ENCODE results near the gene PRR5. TPM values are rescaled to one million over a fixed set of nuclear protein-coding genes. Genes with fewer than 3 reads are reported as not detected.
A peak's percentile ranks its signal among the peaks of the same experiment; 100 is the strongest.

PRR5 gene
- total and polyA plus RNA-seq, 2 of the 13 experiments (the other 11 are each of a cell fraction or from before 2014, with no cell fraction given) = 11.6 to 27.5 TPM

- TF ChIP-seq MYNN (CRISPR knock-in tag; IDR thresholded peaks at IDR 0.05; ENCODE audit: low read depth) = no peak
- TF ChIP-seq NR2F6 (IDR thresholded peaks at IDR 0.05) = peak; percentile 23; the same call in 1 of the 2 replicates
- TF ChIP-seq NR2F6 (CRISPR knock-in tag; IDR thresholded peaks at IDR 0.05) = peak; percentile 43; the same call in 1 of the 2 replicates
- TF ChIP-seq KLF11 (CRISPR knock-in tag; IDR thresholded peaks at IDR 0.05) = 0 out of 2 replicates have a peak, but pooled peaks have one; percentile 27
- peak; percentile 75 for TF ChIP-seq ZBTB21 (CRISPR knock-in tag; IDR thresholded peaks at IDR 0.05)
- TF ChIP-seq NFATC3 (CRISPR knock-in tag; IDR thresholded peaks at IDR 0.05) = no peak
- TF ChIP-seq RFX5 (IDR thresholded peaks at IDR 0.05; ENCODE audit: low read depth, low read length) = peak; percentile 57; the same call in 1 of the 2 replicates
- peak; percentile 75; the same call in 1 of the 2 replicates for TF ChIP-seq MAZ (IDR thresholded peaks at IDR 0.05; ENCODE audit: borderline replicate concordance, low read depth, low read length)
- 0 out of 2 replicates have a peak, but pooled peaks have one; percentile 43 for TF ChIP-seq MAZ (CRISPR knock-in tag; IDR thresholded peaks at IDR 0.05; ENCODE audit: low read depth)
- TF ChIP-seq SOX5 (CRISPR knock-in tag; IDR thresholded peaks at IDR 0.05; ENCODE audit: borderline replicate concordance) = 0 out of 2 replicates have a peak, but pooled peaks have one; percentile 28
- TF ChIP-seq LCORL (IDR thresholded peaks at IDR 0.05) = no peak
- no peak; the same call in 1 of the 2 replicates for TF ChIP-seq LCORL (CRISPR knock-in tag; IDR thresholded peaks at IDR 0.05)
- peak; percentile 72 for TF ChIP-seq SAP130 (CRISPR knock-in tag; IDR thresholded peaks at IDR 0.05; ENCODE audit: low read depth)
- TF ChIP-seq ZSCAN30 (CRISPR knock-in tag; IDR thresholded peaks at IDR 0.05) = no peak
- TF ChIP-seq NR2C2 (CRISPR knock-in tag; IDR thresholded peaks at IDR 0.05; ENCODE audit: borderline replicate concordance) = no peak
- no peak for TF ChIP-seq HOXA7 (CRISPR knock-in tag; IDR thresholded peaks at IDR 0.05)
- peak; percentile 50; the same call in 1 of the 2 replicates for TF ChIP-seq ARID5B (CRISPR knock-in tag; IDR thresholded peaks at IDR 0.05)
- TF ChIP-seq REL (CRISPR knock-in tag; conservative IDR thresholded peaks at IDR 0.05) = no peak
- TF ChIP-seq SPEN (CRISPR knock-in tag; IDR thresholded peaks at IDR 0.05; ENCODE audit: low read depth) = peak; percentile 33; the same call in 1 of the 2 replicates
- peak; percentile 64; the same call in 1 of the 2 replicates for TF ChIP-seq SP4 (CRISPR knock-in tag; IDR thresholded peaks at IDR 0.05)
- no peak for TF ChIP-seq TBL1XR1 (IDR thresholded peaks at IDR 0.05; ENCODE audit: borderline replicate concordance, low read length, partially characterized antibody)
- peak; percentile 52 for TF ChIP-seq MED1 (CRISPR knock-in tag; IDR thresholded peaks at IDR 0.05)
- TF ChIP-seq ATAD3A (CRISPR knock-in tag; IDR thresholded peaks at IDR 0.05) = no peak
- TF ChIP-seq ZNF605 (CRISPR knock-in tag; IDR thresholded peaks at IDR 0.05) = peak; percentile 53
- 0 out of 2 replicates have a peak, but pooled peaks have one; percentile 40 for TF ChIP-seq DNMT1 (CRISPR knock-in tag; IDR thresholded peaks at IDR 0.05)
- TF ChIP-seq PATZ1 (CRISPR knock-in tag; IDR thresholded peaks at IDR 0.05) = peak; percentile 55
- TF ChIP-seq KDM3A (CRISPR knock-in tag; IDR thresholded peaks at IDR 0.05; ENCODE audit: low read depth) = 0 out of 2 replicates have a peak, but pooled peaks have one; percentile 63
Observed at GRCh38 chr22:44684506-44685383, 17.3 kb upstream of the PRR5 start (continued).
